ENCODE data around the gene CER1.

The CER1 gene

DNA sequence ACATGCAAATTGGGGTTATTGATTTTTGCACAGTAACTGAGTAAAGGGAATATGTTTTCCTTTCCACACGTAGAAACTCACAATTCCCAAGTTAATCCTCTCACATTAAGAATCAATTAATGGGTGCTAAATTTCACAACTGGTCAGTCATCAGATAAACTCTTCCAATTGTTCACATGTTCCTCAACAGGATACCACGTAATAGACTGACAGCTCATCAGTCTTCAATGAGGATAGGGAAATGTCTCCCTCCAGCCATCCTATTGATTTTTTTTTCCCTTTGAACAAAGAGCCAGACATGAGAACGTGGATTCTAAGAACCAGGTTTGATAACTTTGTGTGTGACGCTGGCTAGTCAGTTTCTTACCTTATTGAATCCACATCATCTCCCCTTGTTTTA is 768 bp upstream of the CER1 start:
- no peak overlapping the region for H3K4me3 ChIP-seq (ENCODE audit: low read length)

DNA sequence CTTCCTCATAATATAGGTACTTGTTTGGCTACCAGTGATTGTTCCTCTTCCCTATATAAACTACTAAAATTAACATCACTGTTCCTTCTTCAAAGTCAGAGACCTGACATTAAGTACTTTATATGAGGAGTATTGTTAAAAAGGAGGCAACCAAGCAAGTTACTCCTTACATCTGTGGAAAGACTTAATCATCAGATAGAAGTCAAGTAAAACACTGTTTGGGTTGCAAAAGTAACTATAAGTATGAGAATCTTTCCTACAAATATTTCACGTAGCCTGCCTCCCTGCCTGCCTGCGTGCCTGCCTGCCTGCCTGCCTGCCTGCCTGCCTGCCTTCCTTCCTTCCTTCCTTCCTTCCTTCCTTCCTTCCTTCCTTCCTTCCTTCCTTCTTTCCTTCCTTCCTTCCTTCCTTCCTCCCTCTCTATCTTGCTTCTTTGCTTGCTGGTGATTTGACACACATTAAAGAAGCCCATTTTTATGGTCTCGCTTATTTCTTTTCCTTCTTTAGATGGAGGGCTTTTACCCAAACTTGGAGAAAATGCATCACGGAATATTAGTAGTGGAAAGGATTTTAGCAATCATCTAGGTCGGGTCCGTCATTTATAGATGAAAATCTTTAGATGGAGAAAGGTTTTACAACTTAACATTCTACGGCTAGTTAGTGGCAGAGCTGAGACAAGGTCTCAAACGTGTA is 3.2 kb downstream of the CER1 start:
- H3K4me3 ChIP-seq (ENCODE audit: low read length), result no peak overlapping the region
- TF ChIP-seq, protein P1, sequence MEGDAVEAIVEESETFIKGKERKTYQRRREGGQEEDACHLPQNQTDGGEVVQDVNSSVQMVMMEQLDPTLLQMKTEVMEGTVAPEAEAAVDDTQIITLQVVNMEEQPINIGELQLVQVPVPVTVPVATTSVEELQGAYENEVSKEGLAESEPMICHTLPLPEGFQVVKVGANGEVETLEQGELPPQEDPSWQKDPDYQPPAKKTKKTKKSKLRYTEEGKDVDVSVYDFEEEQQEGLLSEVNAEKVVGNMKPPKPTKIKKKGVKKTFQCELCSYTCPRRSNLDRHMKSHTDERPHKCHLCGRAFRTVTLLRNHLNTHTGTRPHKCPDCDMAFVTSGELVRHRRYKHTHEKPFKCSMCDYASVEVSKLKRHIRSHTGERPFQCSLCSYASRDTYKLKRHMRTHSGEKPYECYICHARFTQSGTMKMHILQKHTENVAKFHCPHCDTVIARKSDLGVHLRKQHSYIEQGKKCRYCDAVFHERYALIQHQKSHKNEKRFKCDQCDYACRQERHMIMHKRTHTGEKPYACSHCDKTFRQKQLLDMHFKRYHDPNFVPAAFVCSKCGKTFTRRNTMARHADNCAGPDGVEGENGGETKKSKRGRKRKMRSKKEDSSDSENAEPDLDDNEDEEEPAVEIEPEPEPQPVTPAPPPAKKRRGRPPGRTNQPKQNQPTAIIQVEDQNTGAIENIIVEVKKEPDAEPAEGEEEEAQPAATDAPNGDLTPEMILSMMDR (IDR thresholded peaks at IDR 0.05; ENCODE audit: insufficient read depth, low read depth, low read length, missing control alignments), result no peak
- no peak for DNase-seq (ENCODE audit: low read depth)

More for the DNA sequence above, 768 bp upstream of the CER1 start:
- TF ChIP-seq, protein P1 (IDR thresholded peaks at IDR 0.05; ENCODE audit: insufficient read depth, low read depth, low read length, missing control alignments), result no peak
- no peak for DNase-seq (ENCODE audit: low read depth)

- TF ChIP-seq, protein P1 (IDR thresholded peaks at IDR 0.05; ENCODE audit: insufficient read depth, low read depth, low read length, missing control alignments), result no peak
- peak; percentile 9 for DNase-seq (ENCODE audit: low read depth)
- no peak overlapping the region for H3K4me3 ChIP-seq (ENCODE audit: low read length)
Measured at GRCh38 chr9:14715102-14715501, 7.4 kb downstream of the CER1 start.

DNA sequence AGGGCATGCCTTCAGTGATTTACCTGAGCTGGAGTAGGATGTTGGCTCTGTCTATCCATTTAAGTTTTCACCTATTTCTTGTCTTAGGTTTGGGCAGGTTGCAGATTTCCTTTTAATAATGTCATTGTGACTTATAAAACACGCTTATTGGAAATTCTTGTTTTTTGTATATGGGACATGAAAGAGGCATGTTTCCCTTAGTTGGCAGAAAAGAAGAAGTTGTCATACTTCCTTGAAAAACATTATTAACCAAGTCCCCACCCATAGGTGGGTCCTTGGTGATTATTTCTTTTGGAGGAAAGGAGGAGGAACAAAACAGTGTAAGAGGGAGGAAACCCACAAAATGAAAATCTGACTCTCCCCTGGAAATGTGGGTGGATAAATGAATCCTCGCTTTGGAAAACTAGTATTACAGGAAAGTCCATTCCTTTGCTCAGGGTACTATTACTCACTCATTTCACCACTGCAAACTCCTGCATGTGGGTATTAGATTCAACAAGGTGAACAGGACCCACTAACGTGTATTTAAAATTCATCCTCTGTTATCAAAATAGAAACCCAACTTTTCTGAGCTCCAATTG is 9.3 kb downstream of the CER1 start:
- peak; percentile 92 for DNase-seq (ENCODE audit: low read depth)
- H3K4me3 ChIP-seq (ENCODE audit: low read length), result no peak overlapping the region
- TF ChIP-seq, protein P1 (IDR thresholded peaks at IDR 0.05; ENCODE audit: insufficient read depth, low read depth, low read length, missing control alignments), result no peak

DNA sequence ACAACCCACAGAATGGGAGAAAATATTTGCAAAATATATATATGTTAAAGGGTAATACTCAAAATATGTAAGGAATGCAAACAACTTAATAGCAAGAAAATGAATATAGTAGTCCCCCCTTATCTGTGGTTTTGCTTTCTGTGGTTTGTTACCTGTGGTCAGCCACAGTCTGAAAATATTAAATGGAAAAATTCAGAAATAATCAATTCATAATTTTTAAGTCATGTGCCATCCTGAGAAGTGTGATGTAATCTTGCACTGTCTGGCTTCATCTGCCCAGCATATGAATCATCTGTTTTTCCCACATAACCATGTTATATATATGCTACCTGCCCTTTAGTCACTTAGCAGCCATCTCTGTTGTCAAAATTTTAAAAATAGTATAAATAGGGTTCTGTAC is 11.7 kb downstream of the CER1 start:
- no peak overlapping the region for H3K4me3 ChIP-seq (ENCODE audit: low read length)
- TF ChIP-seq, protein P1 (IDR thresholded peaks at IDR 0.05; ENCODE audit: insufficient read depth, low read depth, low read length, missing control alignments), result no peak
- peak; percentile 85 for DNase-seq (ENCODE audit: low read depth)

DNA sequence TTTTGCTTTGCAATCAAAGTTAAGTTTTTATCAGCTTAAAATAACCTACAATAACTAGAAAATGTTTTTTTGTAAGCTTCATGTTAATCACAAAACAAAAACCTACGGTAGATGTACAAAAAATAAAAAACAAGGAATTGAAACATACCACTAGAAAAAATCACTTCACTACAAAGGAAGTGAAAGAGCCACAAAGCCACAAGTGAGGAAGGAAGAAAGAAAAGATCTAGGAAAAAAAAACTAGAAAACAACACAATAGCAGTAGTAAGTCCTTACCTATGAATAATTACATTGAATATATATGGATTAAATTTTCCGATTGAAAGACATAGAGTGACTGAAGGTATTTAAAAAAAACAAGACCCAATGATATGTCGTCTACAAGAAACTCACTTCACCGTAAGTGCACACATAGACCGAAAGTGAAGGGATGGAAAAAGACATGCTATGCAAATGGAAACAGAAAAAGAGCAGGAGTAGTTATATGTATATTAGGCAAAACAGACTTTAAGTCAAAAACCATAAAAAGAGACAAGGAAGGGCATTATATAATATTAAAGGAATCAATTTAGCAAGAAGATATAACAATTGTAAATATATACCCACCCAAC is 15.9 kb downstream of the CER1 start:
- no peak for DNase-seq (ENCODE audit: low read depth)
- TF ChIP-seq, protein P1 (IDR thresholded peaks at IDR 0.05; ENCODE audit: insufficient read depth, low read depth, low read length, missing control alignments), result no peak
- no peak overlapping the region for H3K4me3 ChIP-seq (ENCODE audit: low read length)
